HepG2 (cell line): ENCODE results near the gene FKBP8. TPM values are rescaled to one million over a fixed set of nuclear protein-coding genes. Genes with fewer than 3 reads are reported as not detected.

Experiments
- DMAP1 ChIP-seq: IDR thresholded peaks from 2 replicates; pipeline ENCODE4 v1.6.1; 2016
- KMT2B ChIP-seq: IDR thresholded peaks from 2 replicates; pipeline ENCODE4 v1.6.1; 2016; ENCODE audit warnings: missing genetic modification reagents, missing compliant biosample characterization
- NFATC3 ChIP-seq: sonication (generic); formaldehyde crosslinking; IDR thresholded peaks from 2 replicates; pipeline ENCODE4 v1.5.1; 2020; ENCODE audit warnings: mild to moderate bottlenecking, missing genetic modification reagents
- PHF20 ChIP-seq: sonication (generic); formaldehyde crosslinking; IDR thresholded peaks from 2 replicates; pipeline ENCODE4 v1.5.0; 2020; ENCODE audit warnings: mild to moderate bottlenecking, missing genetic modification reagents
- RXRA ChIP-seq: sonication (generic); formaldehyde crosslinking; IDR thresholded peaks from 2 replicates; pipeline ENCODE4 v1.5.1; 2020; ENCODE audit warnings: missing genetic modification reagents
- RXRB ChIP-seq: IDR thresholded peaks from 2 replicates; pipeline ENCODE4 v1.6.1; 2016; ENCODE audit warnings: borderline replicate concordance, missing genetic modification reagents, missing compliant biosample characterization
- SMYD3 ChIP-seq: sonication (generic); formaldehyde crosslinking; IDR thresholded peaks from 2 replicates; pipeline ENCODE4 v1.8.1; 2023; ENCODE audit warnings: mild to moderate bottlenecking, missing genetic modification reagents
- SOX13 ChIP-seq, 3 experiments: fragments of 450-650 bp in 1 of 3; sonication (generic) in 1 of 3; formaldehyde crosslinking in 1 of 3; IDR thresholded peaks in 2 of 3; conservative IDR thresholded peaks in 1 of 3; 2 replicates each; pipeline versions ENCODE4 v1.5.0 to v1.6.1; 2016 to 2020; ENCODE audit warnings: antibody characterized with exemption in 1 of 3, mild to moderate bottlenecking in 1 of 3, missing compliant biosample characterization in 1 of 3, missing genetic modification reagents in 1 of 3, moderate library complexity in 1 of 3
- SOX6 ChIP-seq, 2 experiments: fragments of 450-650 bp in 1 of 2; sonication (generic) in 1 of 2; formaldehyde crosslinking in 1 of 2; IDR thresholded peaks; 2 replicates each; pipeline versions ENCODE4 v1.4.0 to v1.6.1; 2017 to 2020; ENCODE audit warnings: antibody characterized with exemption in 1 of 2, mild to moderate bottlenecking in 1 of 2, missing genetic modification reagents in 1 of 2
- ZNF121 ChIP-seq: sonication (generic); formaldehyde crosslinking; IDR thresholded peaks from 2 replicates; pipeline ENCODE4 v1.5.0; 2020; ENCODE audit warnings: mild to moderate bottlenecking, missing genetic modification reagents
- ZNF720 ChIP-seq: sonication (generic); formaldehyde crosslinking; IDR thresholded peaks from 2 replicates; pipeline ENCODE4 v1.4.0; 2020; ENCODE audit warnings: missing genetic modification reagents
- ZSCAN30 ChIP-seq: sonication (generic); formaldehyde crosslinking; IDR thresholded peaks from 2 replicates; pipeline ENCODE4 v1.5.0; 2020; ENCODE audit warnings: mild to moderate bottlenecking, missing genetic modification reagents
- polyA plus RNA-seq, 8 experiments: library from polyadenylated mRNA; depleted of rRNA in 3 of 8; stranded (reverse) in 7 of 8; unstranded in 1 of 8; fragments of >200 nt; fragmentation: Illumina TruSeq in 4 of 8; extraction: Trizol in 4 of 8; gene quantifications; 2 replicates each; pipeline versions ENCODE4 v1.2.1 to v1.2.3, GENCODE V29; 2011 to 2016; ENCODE audit warnings: low read depth in 4 of 8, missing spikeins in 1 of 8, mixed read lengths in 1 of 8; ENCODE audit not compliant: insufficient read depth in 1 of 8
- total RNA-seq, 5 experiments: library from RNA; depleted of rRNA; stranded (reverse); fragments of >200 nt; fragmentation: Illumina TruSeq; extraction: Trizol; gene quantifications; 2 replicates each; pipeline ENCODE4 v1.2.3, GENCODE V29; 2016; ENCODE audit warnings: low read depth in 1 of 5
- TF ChIP-seq, protein P1 (sequence below): sonication (generic); formaldehyde crosslinking; IDR thresholded peaks from 2 replicates; pipeline ENCODE4 v1.9.0; 2021; ENCODE audit warnings: missing genetic modification reagents, borderline replicate concordance
- TF ChIP-seq, protein P2 (sequence below): sonication (generic); formaldehyde crosslinking; IDR thresholded peaks from 2 replicates; pipeline ENCODE4 v1.5.0; 2020; ENCODE audit warnings: missing genetic modification reagents
- TF ChIP-seq, protein P3 (sequence below): sonication (generic); formaldehyde crosslinking; IDR thresholded peaks from 2 replicates; pipeline ENCODE4 v1.5.0; 2020; ENCODE audit warnings: mild to moderate bottlenecking, missing genetic modification reagents
- TF ChIP-seq, protein P4 (sequence below): sonication (generic); formaldehyde crosslinking; IDR thresholded peaks from 2 replicates; pipeline ENCODE4 v1.4.0; 2020; ENCODE audit warnings: missing genetic modification reagents
- TF ChIP-seq, protein P5 (sequence below): sonication (generic); formaldehyde crosslinking; IDR thresholded peaks from 2 replicates; pipeline ENCODE4 v1.4.0; 2020; ENCODE audit warnings: low read depth, mild to moderate bottlenecking, missing genetic modification reagents

FKBP8 gene
- total and polyA plus RNA-seq, 2 of the 13 experiments (the other 11 are each of a cell fraction or from before 2014, with no cell fraction given), result 81.7 to 93.9 TPM

DNA sequence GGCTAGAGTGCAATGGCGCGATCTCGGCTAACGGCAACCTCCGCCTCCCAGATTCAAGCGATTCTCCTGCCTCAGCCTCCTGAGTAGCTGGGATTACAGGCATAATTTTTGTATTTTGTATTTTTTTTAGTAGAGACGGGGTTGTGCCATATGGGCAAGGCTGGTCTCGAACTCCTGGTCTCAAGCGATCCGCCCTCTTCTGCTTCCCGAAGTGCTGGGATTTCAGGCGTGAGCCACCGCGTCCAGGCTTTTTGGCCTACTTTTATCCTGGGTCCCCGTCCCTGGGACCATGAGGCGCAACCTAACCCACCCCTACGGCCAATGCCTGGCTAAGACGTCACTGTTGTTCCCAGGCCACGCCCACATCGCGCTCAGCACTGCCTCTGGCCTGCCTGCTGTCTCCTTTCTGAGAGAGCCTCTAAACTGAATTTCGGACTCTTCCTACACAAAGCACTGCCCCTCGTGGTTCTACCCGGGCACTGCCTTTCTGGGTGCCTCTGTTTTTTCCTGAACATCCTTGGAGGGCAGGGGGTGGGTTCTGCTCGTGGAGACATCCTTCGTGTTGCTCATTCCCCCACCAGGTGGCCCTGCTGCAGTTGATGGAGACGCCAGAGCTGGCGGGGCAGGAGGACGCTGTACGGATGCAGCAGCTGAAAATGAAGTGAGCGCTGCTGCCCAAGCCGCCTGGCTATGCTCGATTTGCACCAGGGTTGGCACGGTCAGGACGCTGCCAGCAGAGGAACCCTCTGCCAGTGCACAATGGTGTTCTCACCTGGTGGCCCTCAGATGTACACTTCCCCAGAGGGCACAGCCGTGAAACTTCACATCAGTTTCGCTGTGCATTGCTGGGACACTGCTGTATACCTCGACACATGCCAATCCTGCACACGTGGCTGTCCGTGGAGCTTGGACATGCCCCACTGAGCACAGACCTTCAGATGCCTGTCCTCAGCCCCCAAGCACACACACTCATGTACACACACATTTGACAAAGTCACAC, 47.2 kb upstream of the FKBP8 start (continued):
- TF ChIP-seq ZSCAN30, result no peak
- TF ChIP-seq ZNF121, result no peak
- no peak for TF ChIP-seq ZNF720 (CRISPR knock-in tag)
- no peak for TF ChIP-seq DMAP1 (CRISPR knock-in tag)
- TF ChIP-seq KMT2B (CRISPR knock-in tag), result no peak
- TF ChIP-seq, protein P1, sequence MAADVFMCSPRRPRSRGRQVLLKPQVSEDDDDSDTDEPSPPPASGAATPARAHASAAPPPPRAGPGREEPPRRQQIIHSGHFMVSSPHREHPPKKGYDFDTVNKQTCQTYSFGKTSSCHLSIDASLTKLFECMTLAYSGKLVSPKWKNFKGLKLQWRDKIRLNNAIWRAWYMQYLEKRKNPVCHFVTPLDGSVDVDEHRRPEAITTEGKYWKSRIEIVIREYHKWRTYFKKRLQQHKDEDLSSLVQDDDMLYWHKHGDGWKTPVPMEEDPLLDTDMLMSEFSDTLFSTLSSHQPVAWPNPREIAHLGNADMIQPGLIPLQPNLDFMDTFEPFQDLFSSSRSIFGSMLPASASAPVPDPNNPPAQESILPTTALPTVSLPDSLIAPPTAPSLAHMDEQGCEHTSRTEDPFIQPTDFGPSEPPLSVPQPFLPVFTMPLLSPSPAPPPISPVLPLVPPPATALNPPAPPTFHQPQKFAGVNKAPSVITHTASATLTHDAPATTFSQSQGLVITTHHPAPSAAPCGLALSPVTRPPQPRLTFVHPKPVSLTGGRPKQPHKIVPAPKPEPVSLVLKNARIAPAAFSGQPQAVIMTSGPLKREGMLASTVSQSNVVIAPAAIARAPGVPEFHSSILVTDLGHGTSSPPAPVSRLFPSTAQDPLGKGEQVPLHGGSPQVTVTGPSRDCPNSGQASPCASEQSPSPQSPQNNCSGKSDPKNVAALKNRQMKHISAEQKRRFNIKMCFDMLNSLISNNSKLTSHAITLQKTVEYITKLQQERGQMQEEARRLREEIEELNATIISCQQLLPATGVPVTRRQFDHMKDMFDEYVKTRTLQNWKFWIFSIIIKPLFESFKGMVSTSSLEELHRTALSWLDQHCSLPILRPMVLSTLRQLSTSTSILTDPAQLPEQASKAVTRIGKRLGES (CRISPR knock-in tag), result no peak
- no peak for TF ChIP-seq SMYD3 (CRISPR knock-in tag)
- TF ChIP-seq, protein P2, sequence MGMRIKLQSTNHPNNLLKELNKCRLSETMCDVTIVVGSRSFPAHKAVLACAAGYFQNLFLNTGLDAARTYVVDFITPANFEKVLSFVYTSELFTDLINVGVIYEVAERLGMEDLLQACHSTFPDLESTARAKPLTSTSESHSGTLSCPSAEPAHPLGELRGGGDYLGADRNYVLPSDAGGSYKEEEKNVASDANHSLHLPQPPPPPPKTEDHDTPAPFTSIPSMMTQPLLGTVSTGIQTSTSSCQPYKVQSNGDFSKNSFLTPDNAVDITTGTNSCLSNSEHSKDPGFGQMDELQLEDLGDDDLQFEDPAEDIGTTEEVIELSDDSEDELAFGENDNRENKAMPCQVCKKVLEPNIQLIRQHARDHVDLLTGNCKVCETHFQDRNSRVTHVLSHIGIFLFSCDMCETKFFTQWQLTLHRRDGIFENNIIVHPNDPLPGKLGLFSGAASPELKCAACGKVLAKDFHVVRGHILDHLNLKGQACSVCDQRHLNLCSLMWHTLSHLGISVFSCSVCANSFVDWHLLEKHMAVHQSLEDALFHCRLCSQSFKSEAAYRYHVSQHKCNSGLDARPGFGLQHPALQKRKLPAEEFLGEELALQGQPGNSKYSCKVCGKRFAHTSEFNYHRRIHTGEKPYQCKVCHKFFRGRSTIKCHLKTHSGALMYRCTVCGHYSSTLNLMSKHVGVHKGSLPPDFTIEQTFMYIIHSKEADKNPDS (CRISPR knock-in tag), result no peak
- no peak for TF ChIP-seq PHF20 (CRISPR knock-in tag)
- TF ChIP-seq, protein P3, sequence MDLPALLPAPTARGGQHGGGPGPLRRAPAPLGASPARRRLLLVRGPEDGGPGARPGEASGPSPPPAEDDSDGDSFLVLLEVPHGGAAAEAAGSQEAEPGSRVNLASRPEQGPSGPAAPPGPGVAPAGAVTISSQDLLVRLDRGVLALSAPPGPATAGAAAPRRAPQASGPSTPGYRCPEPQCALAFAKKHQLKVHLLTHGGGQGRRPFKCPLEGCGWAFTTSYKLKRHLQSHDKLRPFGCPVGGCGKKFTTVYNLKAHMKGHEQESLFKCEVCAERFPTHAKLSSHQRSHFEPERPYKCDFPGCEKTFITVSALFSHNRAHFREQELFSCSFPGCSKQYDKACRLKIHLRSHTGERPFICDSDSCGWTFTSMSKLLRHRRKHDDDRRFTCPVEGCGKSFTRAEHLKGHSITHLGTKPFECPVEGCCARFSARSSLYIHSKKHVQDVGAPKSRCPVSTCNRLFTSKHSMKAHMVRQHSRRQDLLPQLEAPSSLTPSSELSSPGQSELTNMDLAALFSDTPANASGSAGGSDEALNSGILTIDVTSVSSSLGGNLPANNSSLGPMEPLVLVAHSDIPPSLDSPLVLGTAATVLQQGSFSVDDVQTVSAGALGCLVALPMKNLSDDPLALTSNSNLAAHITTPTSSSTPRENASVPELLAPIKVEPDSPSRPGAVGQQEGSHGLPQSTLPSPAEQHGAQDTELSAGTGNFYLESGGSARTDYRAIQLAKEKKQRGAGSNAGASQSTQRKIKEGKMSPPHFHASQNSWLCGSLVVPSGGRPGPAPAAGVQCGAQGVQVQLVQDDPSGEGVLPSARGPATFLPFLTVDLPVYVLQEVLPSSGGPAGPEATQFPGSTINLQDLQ (CRISPR knock-in tag), result no peak
- TF ChIP-seq, protein P4, sequence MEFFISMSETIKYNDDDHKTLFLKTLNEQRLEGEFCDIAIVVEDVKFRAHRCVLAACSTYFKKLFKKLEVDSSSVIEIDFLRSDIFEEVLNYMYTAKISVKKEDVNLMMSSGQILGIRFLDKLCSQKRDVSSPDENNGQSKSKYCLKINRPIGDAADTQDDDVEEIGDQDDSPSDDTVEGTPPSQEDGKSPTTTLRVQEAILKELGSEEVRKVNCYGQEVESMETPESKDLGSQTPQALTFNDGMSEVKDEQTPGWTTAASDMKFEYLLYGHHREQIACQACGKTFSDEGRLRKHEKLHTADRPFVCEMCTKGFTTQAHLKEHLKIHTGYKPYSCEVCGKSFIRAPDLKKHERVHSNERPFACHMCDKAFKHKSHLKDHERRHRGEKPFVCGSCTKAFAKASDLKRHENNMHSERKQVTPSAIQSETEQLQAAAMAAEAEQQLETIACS (CRISPR knock-in tag), result no peak
- no peak for TF ChIP-seq SOX13 (IDR thresholded peaks at IDR 0.05)
- TF ChIP-seq SOX13 (CRISPR knock-in tag; conservative IDR thresholded peaks at IDR 0.05 in 1 of 2, IDR thresholded peaks at IDR 0.05 in 1 of 2), result 0 out of 4 replicates have a peak, but pooled peaks of 1 of the 2 experiments have one; percentile 7
- TF ChIP-seq SOX6 (IDR thresholded peaks at IDR 0.05), result no peak
- no peak for TF ChIP-seq SOX6 (CRISPR knock-in tag; IDR thresholded peaks at IDR 0.05)
- no peak for TF ChIP-seq RXRB (CRISPR knock-in tag)
- peak; percentile 49; the same call in 1 of the 2 replicates for TF ChIP-seq RXRA (CRISPR knock-in tag)
- TF ChIP-seq, protein P5, sequence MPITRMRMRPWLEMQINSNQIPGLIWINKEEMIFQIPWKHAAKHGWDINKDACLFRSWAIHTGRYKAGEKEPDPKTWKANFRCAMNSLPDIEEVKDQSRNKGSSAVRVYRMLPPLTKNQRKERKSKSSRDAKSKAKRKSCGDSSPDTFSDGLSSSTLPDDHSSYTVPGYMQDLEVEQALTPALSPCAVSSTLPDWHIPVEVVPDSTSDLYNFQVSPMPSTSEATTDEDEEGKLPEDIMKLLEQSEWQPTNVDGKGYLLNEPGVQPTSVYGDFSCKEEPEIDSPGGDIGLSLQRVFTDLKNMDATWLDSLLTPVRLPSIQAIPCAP, result no peak
- TF ChIP-seq NFATC3 (CRISPR knock-in tag), result no peak
